ENCODE results near the gene C1orf116.
"Not testable (repeated sequence)": the region's sequence is repeated elsewhere in the genome, so short reads cannot be mapped to it uniquely, and the experiment has no call there.

The C1orf116 gene

GRCh38 chr1:207058878-207059867 lies 26.6 kb upstream of the C1orf116 start:
- DNase-seq = no peak

DNA sequence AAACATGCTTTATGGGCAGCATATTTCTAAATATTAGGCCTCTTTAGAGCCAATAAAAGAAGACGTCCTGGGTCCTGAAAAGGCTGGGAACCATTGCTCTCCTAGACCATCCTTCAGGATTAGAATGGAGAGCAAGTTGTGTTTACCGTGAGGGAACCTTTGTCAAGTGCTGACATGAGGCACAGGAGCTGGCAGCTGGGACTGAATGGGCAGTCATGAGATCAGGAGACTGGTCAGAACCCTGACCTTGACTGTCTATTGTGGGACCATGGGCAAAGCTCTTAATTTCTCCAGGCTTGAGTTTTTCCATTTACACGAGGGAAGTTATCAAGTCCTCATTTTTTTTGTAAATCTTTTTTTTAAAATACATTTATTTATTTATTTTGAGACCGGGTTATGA lies 25.7 kb upstream of the C1orf116 start:
- no peak for DNase-seq

GRCh38 chr1:207056673-207057072 lies 24.1 kb upstream of the C1orf116 start:
- no peak for DNase-seq

GRCh38 chr1:207055386-207056001 lies 22.9 kb upstream of the C1orf116 start:
- DNase-seq = no peak

- no peak for DNase-seq
These were observed 21.9 kb upstream of the C1orf116 start for GRCh38 chr1:207054491-207054890.

DNA sequence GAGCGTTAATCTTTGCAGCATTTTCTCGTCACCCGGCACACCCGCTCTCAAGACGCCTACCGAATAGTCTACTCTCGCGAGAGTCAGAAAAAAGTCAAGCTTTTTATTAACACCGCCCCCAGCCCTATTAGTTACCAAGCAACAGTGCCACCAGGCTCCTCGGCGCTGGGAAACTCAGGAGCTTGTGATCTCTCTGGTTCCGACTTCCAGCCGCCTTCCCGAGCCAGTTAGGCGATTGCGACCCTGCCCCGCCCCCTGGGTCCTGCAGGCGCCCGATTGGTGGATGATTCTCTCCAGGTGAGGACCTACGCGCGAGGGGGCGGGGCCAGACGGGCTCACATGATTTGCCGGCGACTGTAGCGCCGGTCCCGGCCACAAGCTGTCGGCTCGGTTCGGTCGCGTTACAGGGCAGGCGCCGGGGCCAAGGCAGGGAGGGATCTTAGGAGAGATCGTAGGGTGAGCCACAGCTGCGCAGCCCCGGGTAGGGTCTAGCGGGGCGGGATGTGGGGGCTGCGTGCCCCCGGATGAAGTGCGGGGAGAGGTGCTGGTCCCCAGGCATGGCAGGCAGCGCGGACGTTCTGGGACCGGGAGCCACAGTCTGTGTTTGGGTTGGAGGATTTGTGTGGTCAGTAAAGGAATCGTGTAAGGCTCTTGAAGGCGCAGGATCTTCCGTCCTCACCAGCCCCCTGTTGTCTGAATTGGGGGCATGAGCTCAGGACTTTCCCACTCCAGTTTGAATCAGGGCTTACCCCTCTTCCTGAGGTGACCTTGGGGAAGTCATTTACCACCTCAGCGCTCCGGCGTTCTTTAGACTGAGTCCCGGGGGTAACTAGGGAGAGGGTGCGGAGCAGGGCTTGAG lies 20.6 kb upstream of the C1orf116 start, which contains the start of gene PFKFB2:
TSS of gene PFKFB2 (plus strand) at position 365 of the 859 bp plus-strand sequence. CDS start 1,443 bp downstream, outside the sequence.
- peak; percentile 99 for DNase-seq

- DNase-seq = peak; percentile 24
These were observed 18.8 kb upstream of the C1orf116 start, which contains the start of gene YOD1 for GRCh38 chr1:207051191-207051943. YOD1 (minus strand) TSS chr1:207051208; CDS start chr1:207051030, 178 bp downstream.

- peak; percentile 87 for DNase-seq
These were observed 18.1 kb upstream of the C1orf116 start for GRCh38 chr1:207050480-207051190.

DNA sequence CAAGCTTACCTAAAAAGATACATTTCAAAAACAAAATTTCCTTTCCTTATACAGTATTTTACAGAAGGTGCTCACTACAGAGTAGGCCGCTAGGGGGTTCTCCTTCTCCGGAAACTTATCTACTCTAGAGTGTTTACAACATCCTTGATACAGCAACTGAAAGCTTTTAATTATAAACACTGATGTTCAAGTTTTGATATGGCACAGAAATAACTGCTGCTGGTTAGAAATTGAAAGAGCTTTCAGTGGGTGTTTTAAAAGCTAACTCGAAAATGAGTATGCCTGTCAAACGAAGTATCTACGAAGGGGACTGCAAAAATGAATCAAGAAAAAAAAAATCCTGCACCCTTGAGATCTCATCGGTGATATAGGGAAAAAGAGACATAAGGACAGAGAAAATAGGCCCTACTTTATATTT lies 17.4 kb upstream of the C1orf116 start:
- DNase-seq = no peak

DNA sequence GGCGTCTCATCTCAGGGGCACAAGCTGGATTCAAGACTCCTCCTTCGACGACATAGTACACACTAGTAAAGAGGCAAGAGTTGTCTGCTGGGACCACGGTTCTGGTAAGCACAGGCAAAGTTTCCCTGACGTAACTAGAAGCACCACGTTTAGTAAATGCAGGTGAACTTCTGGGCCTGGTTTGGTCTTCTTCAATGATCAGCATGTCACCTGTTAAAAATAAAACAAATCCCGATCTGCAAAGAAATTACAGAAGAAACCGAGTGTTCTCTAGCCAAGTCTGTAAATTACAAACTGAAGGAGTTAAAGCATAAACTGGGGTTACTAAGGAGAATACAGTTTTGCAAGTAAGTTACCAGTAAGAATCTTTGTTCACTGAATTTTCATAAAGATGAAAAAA lies 17.0 kb upstream of the C1orf116 start:
- no peak for DNase-seq

- DNase-seq = no peak
These were observed 16.5 kb upstream of the C1orf116 start for GRCh38 chr1:207049054-207049453.

GRCh38 chr1:207048041-207048440 lies 15.5 kb upstream of the C1orf116 start:
- no peak for DNase-seq

- no peak for DNase-seq
These were observed 14.9 kb upstream of the C1orf116 start for GRCh38 chr1:207047505-207047904.

GRCh38 chr1:207045453-207045852 lies 12.9 kb upstream of the C1orf116 start:
- DNase-seq = no peak

DNA sequence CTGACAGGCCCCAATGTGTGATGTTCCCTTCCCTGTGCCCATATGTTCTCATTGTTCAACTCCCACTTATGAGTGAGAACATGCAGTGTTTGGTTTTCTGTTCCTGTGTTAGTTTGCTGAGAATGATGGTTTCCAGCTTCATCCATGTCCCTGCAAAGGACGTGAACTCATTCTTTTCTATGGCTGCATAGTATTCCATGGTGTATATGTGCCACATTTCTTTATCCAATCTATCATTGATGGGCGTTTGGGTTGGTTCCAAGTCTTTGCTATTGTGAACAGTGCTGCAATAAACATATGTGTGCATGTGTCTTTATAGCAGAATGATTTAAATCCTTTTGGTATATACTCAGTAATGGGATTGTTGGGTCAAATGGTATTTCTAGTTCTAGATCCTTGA lies 8.8 kb upstream of the C1orf116 start:
- DNase-seq = not testable (repeated sequence)

GRCh38 chr1:207040181-207040533 lies 7.6 kb upstream of the C1orf116 start:
- no peak for DNase-seq

- DNase-seq = no peak
These were observed 7.0 kb upstream of the C1orf116 start for GRCh38 chr1:207039380-207040180.

- DNase-seq = no peak
These were observed 4.3 kb upstream of the C1orf116 start for GRCh38 chr1:207036865-207037264.

- DNase-seq = no peak
These were observed 3.5 kb upstream of the C1orf116 start for GRCh38 chr1:207035877-207036551.

- no peak for DNase-seq
These were observed 2.4 kb upstream of the C1orf116 start for GRCh38 chr1:207034998-207035397.
